Stimulated activated naive CD8-positive, alpha-beta T cell treated with anti-CD3 and anti-CD28 coated beads, Interleukin-15, Interleukin-2, amounts not matched to agents 100 ng/mL and 50 ng/mL, for 24 hours (primary cell): Measurements from ENCODE around the gene CES3.
"Not testable (repeated sequence)": the region's sequence is repeated elsewhere in the genome, so short reads cannot be mapped to it uniquely, and the experiment has no call there.

Source experiments
- H3K27ac Mint-ChIP-seq: one replicate; pipeline ENCODE4 v1.8.0; 2021; ENCODE audit warnings: mild to moderate bottlenecking, mixed read lengths
- H3K27me3 Mint-ChIP-seq: one replicate; pipeline ENCODE4 v1.8.0; 2021; ENCODE audit warnings: mixed read lengths
- H3K36me3 Mint-ChIP-seq: one replicate; pipeline ENCODE4 v1.8.0; 2021; ENCODE audit warnings: low read depth, mixed read lengths
- H3K4me1 Mint-ChIP-seq: one replicate; pipeline ENCODE4 v1.8.0; 2021; ENCODE audit warnings: low read depth, mixed read lengths
- H3K4me3 Mint-ChIP-seq: one replicate; pipeline ENCODE4 v1.8.0; 2021; ENCODE audit warnings: mild to moderate bottlenecking, mixed read lengths
- H3K9me3 Mint-ChIP-seq: one replicate; pipeline ENCODE4 v1.8.0; 2021; ENCODE audit warnings: mixed read lengths

The CES3 gene

DNA sequence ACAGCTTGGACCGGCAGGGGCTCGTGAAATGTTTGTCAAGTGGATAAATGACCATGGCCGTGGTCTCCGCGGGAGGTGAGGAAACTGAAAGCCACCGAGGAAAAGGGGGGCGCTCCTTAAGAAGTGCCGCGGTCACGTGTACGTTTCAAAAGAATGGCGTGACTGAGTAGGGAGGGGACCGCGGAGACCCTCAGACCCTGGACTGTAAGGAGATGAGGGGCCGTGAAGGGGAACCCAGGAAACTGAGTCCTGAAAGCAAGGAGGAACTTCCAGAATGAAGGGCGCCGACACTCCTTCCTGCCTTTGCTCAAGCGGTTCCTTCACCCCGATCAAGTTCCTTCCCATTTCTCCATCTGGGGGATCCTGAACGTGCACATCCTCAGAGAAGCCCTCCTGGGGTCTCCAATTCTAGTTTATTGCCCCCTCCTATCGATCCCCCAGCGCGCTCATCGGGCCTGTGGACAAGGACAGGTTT, 26.2 kb upstream of the CES3 start:
- not testable (repeated sequence) for H3K27me3 Mint-ChIP-seq, H3K9me3 Mint-ChIP-seq
- Mint-ChIP-seq H3K4me1 (peaks cover 47% of the 10 kb centered on the region), H3K27ac (peak overlapping the region; percentile 94), H3K36me3 (peaks cover 36% of the 10 kb centered on the region), H3K4me3 (peak overlapping the region; percentile 91)

DNA sequence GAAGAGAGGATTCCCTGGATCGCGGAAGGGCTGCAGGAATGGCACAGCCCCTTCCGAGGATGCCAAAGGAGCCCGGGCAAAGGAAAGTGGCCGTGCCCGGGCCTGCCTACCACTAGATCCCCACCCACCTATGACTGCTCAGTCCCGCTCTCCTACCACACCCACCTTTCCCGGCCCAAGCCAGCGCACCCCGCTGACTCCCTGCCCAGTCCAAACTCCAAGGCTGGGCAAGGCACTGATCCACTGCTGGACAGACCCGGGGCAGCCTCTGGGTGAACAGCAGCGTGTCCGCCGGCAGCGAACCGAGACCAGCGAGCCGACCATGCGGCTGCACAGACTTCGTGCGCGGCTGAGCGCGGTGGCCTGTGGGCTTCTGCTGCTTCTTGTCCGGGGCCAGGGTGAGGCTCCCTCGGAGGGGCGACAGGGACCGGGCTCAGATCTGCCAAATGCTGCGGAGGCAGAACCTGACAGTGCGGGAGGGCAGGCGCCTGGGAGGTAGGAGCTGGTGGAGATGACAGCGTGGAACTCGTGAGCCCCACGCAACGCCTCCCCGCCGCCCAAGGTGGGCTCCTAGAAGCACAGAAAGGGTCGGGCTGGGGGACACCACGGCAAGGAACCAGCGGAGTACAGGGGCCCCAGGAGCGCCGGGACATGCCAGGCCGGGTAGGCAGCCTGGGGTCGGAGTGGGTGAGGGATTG, 25.6 kb upstream of the CES3 start, which contains the start of gene CES2:
TSS of gene CES2 (plus strand) at position 203 of the 698 bp plus-strand sequence. CDS start at position 323, 120 bp downstream.
- H3K36me3 Mint-ChIP-seq = peaks cover 38% of the 10 kb centered on the region
- H3K4me1 Mint-ChIP-seq = peaks cover 47% of the 10 kb centered on the region
- H3K9me3 Mint-ChIP-seq = no peaks in the 10 kb centered on the region
- H3K4me3 Mint-ChIP-seq = peak within 1 kb of the TSS; percentile 91
- peak within 1 kb of the TSS; percentile 94 for H3K27ac Mint-ChIP-seq
- no peaks in the 10 kb centered on the region for H3K27me3 Mint-ChIP-seq

DNA sequence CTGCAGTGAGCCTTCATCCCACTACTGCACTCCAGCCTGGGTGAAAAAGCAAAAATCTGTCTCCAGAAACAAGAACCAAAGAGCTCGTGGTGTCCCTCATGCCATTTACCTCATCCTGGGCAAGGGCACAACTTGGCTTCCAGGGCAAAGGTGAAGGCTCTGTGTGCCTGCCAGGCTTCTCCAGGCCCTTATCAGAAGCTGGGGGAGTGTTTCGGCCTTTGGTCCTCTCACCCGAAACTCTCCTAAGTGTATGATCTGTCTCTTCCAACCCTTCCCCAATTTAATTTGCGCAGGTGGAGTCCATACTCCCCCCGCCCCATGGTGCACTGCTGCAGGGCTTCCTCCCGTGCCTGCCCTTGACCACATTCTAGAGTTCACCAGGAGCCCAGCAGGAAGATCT, 24.6 kb upstream of the CES3 start:
- Mint-ChIP-seq H3K36me3 (peaks cover 38% of the 10 kb centered on the region), H3K9me3 (no peaks in the 10 kb centered on the region), H3K27me3 (no peaks in the 10 kb centered on the region), H3K4me1 (peaks cover 47% of the 10 kb centered on the region), H3K27ac (peak overlapping the region; percentile 61), H3K4me3 (peak overlapping the region; percentile 60)

GRCh38 chr16:66936889-66937554, 24.0 kb upstream of the CES3 start:
- Mint-ChIP-seq H3K27ac (peak overlapping the region; percentile 61), H3K27me3 (no peaks in the 10 kb centered on the region), H3K36me3 (peaks cover 36% of the 10 kb centered on the region), H3K4me1 (peaks cover 42% of the 10 kb centered on the region), H3K9me3 (no peaks in the 10 kb centered on the region), H3K4me3 (peak overlapping the region; percentile 60)

GRCh38 chr16:66937725-66938337, 23.2 kb upstream of the CES3 start:
- Mint-ChIP-seq H3K9me3 (no peaks in the 10 kb centered on the region), H3K27ac (no peak overlapping the region), H3K27me3 (no peaks in the 10 kb centered on the region), H3K4me1 (peaks cover 34% of the 10 kb centered on the region), H3K36me3 (peaks cover 36% of the 10 kb centered on the region), H3K4me3 (no peak overlapping the region)

DNA sequence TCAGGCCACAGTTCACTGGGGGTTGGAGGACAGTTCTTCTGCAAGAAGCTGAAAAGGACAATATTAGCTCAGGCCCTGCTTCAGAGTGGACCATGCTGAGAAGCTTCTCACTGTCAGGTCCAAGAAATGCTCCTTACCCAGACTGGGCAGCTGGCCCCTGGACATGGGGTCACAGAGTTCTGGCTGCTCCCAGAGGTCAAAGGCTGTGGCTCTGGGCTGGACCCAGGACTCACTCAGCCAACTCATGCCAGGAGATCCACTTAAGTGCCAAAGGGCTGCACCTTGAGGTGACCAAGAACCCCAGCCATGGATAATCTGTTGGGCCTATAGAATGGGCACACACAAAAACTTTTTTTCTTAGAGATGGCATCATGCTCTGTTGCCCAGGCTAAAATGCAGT, 21.7 kb upstream of the CES3 start:
- H3K36me3 Mint-ChIP-seq = peaks cover 30% of the 10 kb centered on the region
- no peaks in the 10 kb centered on the region for H3K9me3 Mint-ChIP-seq
- no peak overlapping the region for H3K4me3 Mint-ChIP-seq
- peaks cover 19% of the 10 kb centered on the region for H3K4me1 Mint-ChIP-seq
- no peak overlapping the region for H3K27ac Mint-ChIP-seq
- H3K27me3 Mint-ChIP-seq = no peaks in the 10 kb centered on the region

GRCh38 chr16:66940236-66940635, 20.8 kb upstream of the CES3 start:
- Mint-ChIP-seq H3K9me3 (no peaks in the 10 kb centered on the region), H3K36me3 (peaks cover 30% of the 10 kb centered on the region), H3K27ac (no peak overlapping the region), H3K4me1 (peaks cover 16% of the 10 kb centered on the region), H3K4me3 (no peak overlapping the region), H3K27me3 (no peaks in the 10 kb centered on the region)

DNA sequence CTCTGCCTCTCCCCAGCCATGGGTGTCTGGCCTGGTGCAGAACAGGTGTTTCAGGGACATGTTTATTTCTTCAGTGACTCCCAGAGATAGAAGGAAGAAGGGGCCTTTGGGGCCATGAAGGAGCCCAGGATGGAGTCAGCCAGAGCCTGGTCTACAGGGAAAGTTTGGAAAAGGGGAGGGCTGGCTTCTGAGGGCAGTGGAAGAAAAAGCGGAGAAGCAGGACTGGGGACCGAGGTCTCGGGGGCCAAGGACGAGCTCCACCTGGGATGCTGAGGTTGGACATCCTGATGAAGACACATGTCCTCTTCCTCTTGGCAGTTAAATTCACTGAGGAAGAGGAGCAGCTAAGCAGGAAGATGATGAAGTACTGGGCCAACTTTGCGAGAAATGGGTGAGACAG, 18.1 kb upstream of the CES3 start:
- no peak overlapping the region for H3K27ac Mint-ChIP-seq
- no peaks in the 10 kb centered on the region for H3K27me3 Mint-ChIP-seq
- H3K9me3 Mint-ChIP-seq = no peaks in the 10 kb centered on the region
- no peak overlapping the region for H3K4me3 Mint-ChIP-seq
- peaks cover 22% of the 10 kb centered on the region for H3K36me3 Mint-ChIP-seq
- peaks cover 8% of the 10 kb centered on the region for H3K4me1 Mint-ChIP-seq

- Mint-ChIP-seq H3K27me3 (peaks cover 6% of the 10 kb centered on the region), H3K36me3 (peaks cover 22% of the 10 kb centered on the region), H3K4me1 (peaks cover 13% of the 10 kb centered on the region), H3K4me3 (no peak overlapping the region), H3K27ac (no peak overlapping the region), H3K9me3 (no peaks in the 10 kb centered on the region)
Measured at GRCh38 chr16:66943426-66944053, 17.5 kb upstream of the CES3 start.

DNA sequence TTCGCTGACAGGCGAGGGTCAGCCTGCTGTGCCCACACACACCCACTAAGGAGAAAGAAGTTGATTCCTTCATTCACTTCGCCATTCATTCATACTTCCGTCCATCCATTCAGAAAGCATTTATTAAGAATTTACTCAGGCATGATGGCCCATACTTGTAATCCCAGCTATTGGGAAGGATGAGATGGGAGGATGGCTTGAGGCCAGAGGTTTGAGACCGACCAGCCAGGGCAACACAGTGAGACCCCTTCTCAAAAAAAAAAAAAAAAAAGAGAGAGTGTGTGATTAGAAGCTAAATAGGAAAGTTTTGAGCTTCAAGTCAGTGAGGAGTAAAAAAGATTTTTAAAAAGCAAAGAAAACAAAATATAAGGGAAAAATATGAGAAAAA, 17.0 kb upstream of the CES3 start:
- H3K4me1 Mint-ChIP-seq = peaks cover 16% of the 10 kb centered on the region
- H3K36me3 Mint-ChIP-seq = peaks cover 22% of the 10 kb centered on the region
- no peak overlapping the region for H3K4me3 Mint-ChIP-seq

DNA sequence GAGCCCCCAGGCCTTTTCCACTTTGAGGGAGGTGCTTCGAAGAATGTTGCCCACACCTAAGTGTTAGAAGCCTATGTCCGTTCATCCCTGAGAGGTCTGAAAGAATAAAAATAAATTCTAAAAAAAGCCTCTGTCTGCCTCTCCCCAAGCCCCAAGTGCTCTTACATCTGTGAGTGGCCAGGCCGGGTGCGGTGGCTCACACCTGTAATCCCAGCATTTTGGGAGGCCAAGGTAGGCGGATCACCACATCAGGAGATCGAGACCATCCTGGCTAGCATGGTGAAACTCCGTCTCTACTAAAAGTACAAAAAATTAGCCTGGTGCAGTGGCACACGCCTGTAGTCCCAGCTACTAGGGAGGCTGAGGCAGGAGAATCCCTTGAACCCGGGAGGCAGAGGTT, 16.1 kb upstream of the CES3 start:
- not testable (repeated sequence) for H3K9me3 Mint-ChIP-seq, H3K27ac Mint-ChIP-seq, H3K4me3 Mint-ChIP-seq
- peaks cover 19% of the 10 kb centered on the region for H3K36me3 Mint-ChIP-seq
- H3K27me3 Mint-ChIP-seq = peaks cover 20% of the 10 kb centered on the region
- peaks cover 16% of the 10 kb centered on the region for H3K4me1 Mint-ChIP-seq

More for the DNA sequence above, 17.0 kb upstream of the CES3 start:
- H3K9me3 Mint-ChIP-seq = no peaks in the 10 kb centered on the region
- H3K27ac Mint-ChIP-seq = no peak overlapping the region
- H3K27me3 Mint-ChIP-seq = peaks cover 11% of the 10 kb centered on the region

DNA sequence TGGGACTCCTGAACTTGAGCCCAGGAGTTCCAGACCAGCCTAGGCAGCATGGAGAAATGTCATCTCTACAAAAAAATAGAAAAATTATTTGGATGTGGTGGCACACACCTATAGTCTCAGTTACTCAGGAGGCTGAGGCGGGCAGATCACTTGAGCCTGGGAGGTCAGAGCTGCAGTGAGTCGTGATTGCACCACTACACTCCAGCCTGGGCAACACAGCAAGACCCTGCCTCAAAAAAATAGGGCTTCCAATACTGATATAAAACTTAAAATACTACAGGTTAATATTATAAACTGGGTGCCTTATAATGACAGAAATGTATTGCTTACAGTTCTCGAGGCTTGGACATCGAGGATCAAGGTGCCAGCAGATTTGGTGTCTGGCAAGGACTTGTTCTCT, 15.1 kb upstream of the CES3 start:
- Mint-ChIP-seq H3K4me1 (peaks cover 20% of the 10 kb centered on the region), H3K27ac (no peak overlapping the region), H3K27me3 (peaks cover 27% of the 10 kb centered on the region), H3K36me3 (peaks cover 18% of the 10 kb centered on the region), H3K4me3 (no peak overlapping the region), H3K9me3 (no peaks in the 10 kb centered on the region)

- Mint-ChIP-seq H3K4me3 (no peak overlapping the region), H3K27ac (no peak overlapping the region), H3K4me1 (peaks cover 20% of the 10 kb centered on the region), H3K27me3 (peaks cover 32% of the 10 kb centered on the region), H3K9me3 (no peaks in the 10 kb centered on the region), H3K36me3 (peaks cover 18% of the 10 kb centered on the region)
Measured at GRCh38 chr16:66946541-66946940, 14.5 kb upstream of the CES3 start.

DNA sequence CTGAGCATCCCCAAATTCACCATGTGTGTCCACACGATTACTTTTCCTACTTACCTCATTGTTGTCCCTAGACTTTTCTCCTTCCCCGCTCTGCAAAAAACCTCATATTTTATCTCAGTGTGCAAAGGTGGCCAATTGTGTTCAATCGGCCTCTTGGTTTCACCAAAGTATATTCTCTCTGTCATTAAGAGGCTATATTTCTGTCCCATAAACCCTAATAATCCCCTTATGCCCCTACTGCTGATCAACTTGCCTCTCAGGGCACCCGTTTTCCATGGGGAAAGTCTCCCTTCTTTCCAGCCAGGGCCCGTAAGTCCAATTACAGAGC, 14.1 kb upstream of the CES3 start:
- Mint-ChIP-seq H3K9me3 (no peaks in the 10 kb centered on the region), H3K27ac (no peak overlapping the region), H3K4me1 (peaks cover 20% of the 10 kb centered on the region), H3K27me3 (peaks cover 36% of the 10 kb centered on the region), H3K36me3 (peaks cover 17% of the 10 kb centered on the region), H3K4me3 (peak overlapping the region; percentile 83)
